GM18498 (cell line): ENCODE results near the gene VAV1.
"Not testable (repeated sequence)": the region's sequence is repeated elsewhere in the genome, so short reads cannot be mapped to it uniquely, and the experiment has no call there.

Experiments used
- ATAC-seq: cut with Tn5 transposase; IDR thresholded peaks from one replicate; pipeline ENCODE4 v1.9.1; 2021; ENCODE audit warnings: mild to moderate bottlenecking, moderate library complexity; ENCODE audit not compliant: unreplicated experiment

The VAV1 gene

GRCh38 chr19:6736917-6737283 lies 35.6 kb upstream of the VAV1 start:
- ATAC-seq: no peak

GRCh38 chr19:6737284-6737872 lies 35.1 kb upstream of the VAV1 start, which contains the start of gene GPR108:
Gene GPR108 (minus strand): TSS chr19:6737580. CDS start chr19:6737576, 4 bp downstream.
- ATAC-seq: peak; percentile 67

GRCh38 chr19:6737873-6738786 lies 34.4 kb upstream of the VAV1 start:
- peak; percentile 15 for ATAC-seq

- no peak for ATAC-seq
These were observed 33.6 kb upstream of the VAV1 start for GRCh38 chr19:6738787-6739389.

- no peak for ATAC-seq
These were observed 33.1 kb upstream of the VAV1 start, which contains the start of gene TRIP10 for GRCh38 chr19:6739390-6739882. Gene TRIP10 (plus strand): TSS chr19:6739680. CDS start chr19:6739762, 82 bp downstream.

- no peak for ATAC-seq
These were observed 32.5 kb upstream of the VAV1 start for GRCh38 chr19:6739883-6740588.

- no peak for ATAC-seq
These were observed 31.7 kb upstream of the VAV1 start for GRCh38 chr19:6740589-6741343.

- ATAC-seq: no peak
These were observed 29.4 kb upstream of the VAV1 start for GRCh38 chr19:6743066-6743465.

GRCh38 chr19:6743714-6744380 lies 28.7 kb upstream of the VAV1 start:
- ATAC-seq: no peak

- ATAC-seq: no peak
These were observed 27.9 kb upstream of the VAV1 start for GRCh38 chr19:6744381-6745301.

- ATAC-seq: no peak
These were observed 26.5 kb upstream of the VAV1 start for GRCh38 chr19:6745965-6746364.

- not testable (repeated sequence) for ATAC-seq
These were observed 24.0 kb upstream of the VAV1 start for GRCh38 chr19:6748543-6748942.

GRCh38 chr19:6750062-6750461 lies 22.4 kb upstream of the VAV1 start:
- ATAC-seq: no peak

GRCh38 chr19:6751189-6751588 lies 21.3 kb upstream of the VAV1 start:
- ATAC-seq: no peak

GRCh38 chr19:6752256-6753177 lies 20.0 kb upstream of the VAV1 start:
- ATAC-seq: no peak

GRCh38 chr19:6753178-6754031 lies 19.1 kb upstream of the VAV1 start:
- ATAC-seq: peak; percentile 83

- no peak for ATAC-seq
These were observed 18.4 kb upstream of the VAV1 start for GRCh38 chr19:6754136-6754535.
